Ovary (tissue), 3 donors: ENCODE measurements around the gene LGI1.

Experiments
- POLR2A ChIP-seq: fragments of 450-650 bp; IDR thresholded peaks from one replicate; pipeline ENCODE4 v1.6.1; 2017; ENCODE audit warnings: antibody characterized with exemption, mild to moderate bottlenecking, moderate library complexity
- TF ChIP-seq, protein P1 (sequence below), 3 donors: fragments of 450-650 bp in 2 of 3; fragments of 200-600 bp in 1 of 3; IDR thresholded peaks; one replicate each; pipeline versions ENCODE4 v1.5.1 to v1.8.0; 2016 to 2022; ENCODE audit warnings: antibody characterized with exemption in 3 of 3, mild to moderate bottlenecking in 1 of 3
- donor health status: DM: no; HTN: no; CAD: no.

- TF ChIP-seq, protein P1, sequence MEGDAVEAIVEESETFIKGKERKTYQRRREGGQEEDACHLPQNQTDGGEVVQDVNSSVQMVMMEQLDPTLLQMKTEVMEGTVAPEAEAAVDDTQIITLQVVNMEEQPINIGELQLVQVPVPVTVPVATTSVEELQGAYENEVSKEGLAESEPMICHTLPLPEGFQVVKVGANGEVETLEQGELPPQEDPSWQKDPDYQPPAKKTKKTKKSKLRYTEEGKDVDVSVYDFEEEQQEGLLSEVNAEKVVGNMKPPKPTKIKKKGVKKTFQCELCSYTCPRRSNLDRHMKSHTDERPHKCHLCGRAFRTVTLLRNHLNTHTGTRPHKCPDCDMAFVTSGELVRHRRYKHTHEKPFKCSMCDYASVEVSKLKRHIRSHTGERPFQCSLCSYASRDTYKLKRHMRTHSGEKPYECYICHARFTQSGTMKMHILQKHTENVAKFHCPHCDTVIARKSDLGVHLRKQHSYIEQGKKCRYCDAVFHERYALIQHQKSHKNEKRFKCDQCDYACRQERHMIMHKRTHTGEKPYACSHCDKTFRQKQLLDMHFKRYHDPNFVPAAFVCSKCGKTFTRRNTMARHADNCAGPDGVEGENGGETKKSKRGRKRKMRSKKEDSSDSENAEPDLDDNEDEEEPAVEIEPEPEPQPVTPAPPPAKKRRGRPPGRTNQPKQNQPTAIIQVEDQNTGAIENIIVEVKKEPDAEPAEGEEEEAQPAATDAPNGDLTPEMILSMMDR (IDR thresholded peaks at IDR 0.05), result no peak
- TF ChIP-seq POLR2A, result no peak
Observed at GRCh38 chr10:93784059-93784458, 26.3 kb downstream of the LGI1 start.
